IMR-90 (cell line): ENCODE results near the gene FGFRL1. TPM values are rescaled to one million over a fixed set of nuclear protein-coding genes. Genes with fewer than 3 reads are reported as not detected.

Experiments
- ATAC-seq: fragments of 200-7000 bp; cut with Tn5 transposase; 2 replicates; pipeline ENCODE4 v1.9.1; 2020; ENCODE audit warnings: low read depth, mild to moderate bottlenecking, moderate library complexity
- BruUV-seq: library from RNA; stranded (reverse); fragments of 400-500 nt; replicated peaks from 2 replicates; lab custom pipeline; 2021; lab: Mats Ljungman, UMichigan
- CTCF ChIA-PET: fragments of 300-600 bp; formaldehyde crosslinking; extraction: SDS; loops from one replicate; lab custom pipeline; 2021; ENCODE audit warnings: antibody characterized with exemption; lab: Yijun Ruan, JAX
- POLR2A ChIA-PET: fragments of 300-600 bp; sonication (Branson Sonifier 250); formaldehyde crosslinking; loops from one replicate; lab custom pipeline; 2022; ENCODE audit warnings: antibody characterized with exemption; ENCODE audit not compliant: unreplicated experiment; lab: Charles Lee
- DNase-seq: peaks from one replicate; pipeline ENCODE4 v3.0.0; 2013
- H2AFZ ChIP-seq: replicated peaks from 2 replicates; pipeline ENCODE3; 2013; ENCODE audit warnings: low read length, mild to moderate bottlenecking; ENCODE audit not compliant: poor library complexity
- H2AK5ac ChIP-seq: 2 replicates; pipeline ENCODE4 v1.6.1; 2013; ENCODE audit warnings: low read depth, low read length, inconsistent platforms
- H2AK9ac ChIP-seq: replicated peaks from 2 replicates; pipeline ENCODE3; 2013; ENCODE audit warnings: mild to moderate bottlenecking, low read depth, low read length, moderate library complexity; ENCODE audit not compliant: poor library complexity
- H2BK120ac ChIP-seq: 2 replicates; pipeline ENCODE4 v1.6.1; 2013; ENCODE audit warnings: low read depth, low read length, inconsistent platforms
- H2BK15ac ChIP-seq: 3 replicates; pipeline ENCODE4 v1.6.1; 2013; ENCODE audit warnings: low read depth, low read length, inconsistent platforms
- H2BK20ac ChIP-seq: 2 replicates; pipeline ENCODE4 v1.6.1; 2013; ENCODE audit warnings: low read depth, mild to moderate bottlenecking, inconsistent platforms, low read length, moderate library complexity
- H2BK5ac ChIP-seq: 2 replicates; pipeline ENCODE4 v1.6.1; 2013; ENCODE audit warnings: mild to moderate bottlenecking, low read depth, low read length, inconsistent platforms; ENCODE audit not compliant: poor library complexity, severe bottlenecking
- H3K14ac ChIP-seq: replicated peaks from 2 replicates; pipeline ENCODE4 v1.6.1; 2013; ENCODE audit warnings: low read depth, low read length, inconsistent platforms
- H3K18ac ChIP-seq: 2 replicates; pipeline ENCODE4 v1.6.1; 2013; ENCODE audit warnings: low read depth, low read length, control low read depth
- H3K23ac ChIP-seq: 2 replicates; pipeline ENCODE4 v1.6.1; 2013; ENCODE audit warnings: low read depth, low read length, inconsistent platforms
- H3K27ac ChIP-seq: 2 replicates; pipeline ENCODE4 v1.5.1; 2013; ENCODE audit warnings: mild to moderate bottlenecking, control low read depth, low read length; ENCODE audit not compliant: insufficient read depth
- H3K27me3 ChIP-seq: 2 replicates; pipeline ENCODE4 v1.6.1; 2013; ENCODE audit warnings: low read length; ENCODE audit not compliant: control insufficient read depth, insufficient read depth
- H3K36me3 ChIP-seq: 2 replicates; pipeline ENCODE4 v1.6.1; 2013; ENCODE audit warnings: low read length, mixed read lengths; ENCODE audit not compliant: control insufficient read depth, insufficient read depth
- H3K4ac ChIP-seq: 2 replicates; pipeline ENCODE4 v1.6.1; 2013; ENCODE audit warnings: low read depth, low read length, inconsistent platforms
- H3K4me1 ChIP-seq: 2 replicates; pipeline ENCODE4 v1.6.1; 2013; ENCODE audit warnings: low read length, mixed read lengths; ENCODE audit not compliant: control insufficient read depth, insufficient read depth
- H3K4me2 ChIP-seq: 2 replicates; pipeline ENCODE4 v1.6.1; 2013; ENCODE audit warnings: low read depth, mild to moderate bottlenecking, control low read depth, low read length, moderate library complexity
- H3K4me3 ChIP-seq: 2 replicates; pipeline ENCODE4 v1.5.1; 2013; ENCODE audit warnings: low read depth, mild to moderate bottlenecking, control low read depth, low read length, moderate library complexity; ENCODE audit not compliant: insufficient read depth
- H3K56ac ChIP-seq: 2 replicates; pipeline ENCODE4 v1.6.1; 2013; ENCODE audit warnings: low read length, inconsistent platforms; ENCODE audit not compliant: insufficient read depth; ENCODE audit errors: extremely low read depth
- H3K79me1 ChIP-seq, 2 experiments: 2 replicates each; pipeline ENCODE4 v1.6.1; 2013; ENCODE audit warnings: low read length in 2 of 2, inconsistent platforms in 1 of 2, low read depth in 1 of 2
- H3K9ac ChIP-seq: 2 replicates; pipeline ENCODE4 v1.6.1; 2013; ENCODE audit warnings: low read depth, low read length, control low read depth
- H3K9me1 ChIP-seq: 2 replicates; pipeline ENCODE4 v1.6.1; 2013; ENCODE audit warnings: low read length, inconsistent platforms; ENCODE audit not compliant: insufficient read depth
- H3K9me3 ChIP-seq: 2 replicates; pipeline ENCODE4 v1.6.1; 2013; ENCODE audit warnings: low read length; ENCODE audit not compliant: control insufficient read depth, insufficient read depth
- H4K20me1 ChIP-seq: 2 replicates; pipeline ENCODE4 v1.6.1; 2013; ENCODE audit warnings: low read length, inconsistent platforms; ENCODE audit not compliant: insufficient read depth
- H4K5ac ChIP-seq: 2 replicates; pipeline ENCODE4 v1.6.1; 2013; ENCODE audit warnings: mild to moderate bottlenecking, low read depth, low read length, control low read depth
- H4K8ac ChIP-seq, 2 experiments: 2 replicates each; pipeline ENCODE4 v1.6.1; 2013; ENCODE audit warnings: low read depth in 2 of 2, low read length in 2 of 2, control low read depth in 1 of 2, inconsistent platforms in 1 of 2
- H4K91ac ChIP-seq: 2 replicates; pipeline ENCODE4 v1.6.1; 2013; ENCODE audit warnings: low read depth, low read length, inconsistent platforms; ENCODE audit not compliant: insufficient read depth
- CHD1 ChIP-seq: IDR thresholded peaks from 2 replicates; pipeline ENCODE4 v1.6.1; 2012; ENCODE audit warnings: low read depth, low read length, improper control_type of control experiment
- MAZ ChIP-seq: IDR thresholded peaks from 2 replicates; pipeline ENCODE4 v1.6.1; 2012; ENCODE audit warnings: low read depth, mild to moderate bottlenecking, low read length, improper control_type of control experiment, moderate library complexity, borderline replicate concordance
- MXI1 ChIP-seq: IDR thresholded peaks from 2 replicates; pipeline ENCODE4 v1.6.1; 2012; ENCODE audit warnings: low read depth, mild to moderate bottlenecking, low read length, moderate library complexity, borderline replicate concordance
- POLR2A ChIP-seq: IDR thresholded peaks from 2 replicates; pipeline ENCODE4 v1.6.1; 2012; ENCODE audit warnings: mild to moderate bottlenecking, low read depth, low read length
- RAD21 ChIP-seq: IDR thresholded peaks from 2 replicates; pipeline ENCODE4 v1.6.1; 2012; ENCODE audit warnings: low read length, improper control_type of control experiment
- WGBS, 2 experiments: methylation state at CpG; one replicate each; pipeline versions ENCODE4 v1.1.5 to v1.1.7; 2013; ENCODE audit warnings: missing lambda C conversion rate in 2 of 2; ENCODE audit not compliant: insufficient read length in 1 of 2; ENCODE audit errors: extremely low coverage in 2 of 2; 5-methylcytosine and 5-hydroxymethylcytosine counted together
- dilution Hi-C: fragments of 300-500 bp; cut with HindIII; formaldehyde crosslinking; loops from one replicate; pipeline ENCODE4 v1.14.3; 2018; ENCODE audit warnings: low sequenced_read_pairs; ENCODE audit not compliant: unreplicated experiment
- in situ Hi-C: fragments of 300-500 bp; cut with MboI; formaldehyde crosslinking; loops from 3 replicates; pipeline ENCODE4 v1.14.3; 2019; ENCODE audit warnings: low sequenced_read_pairs, inconsistent platforms, mixed read lengths
- intact Hi-C: fragments of 100-400 bp; cut with micrococcal nuclease; formaldehyde crosslinking; loops from 2 replicates; pipeline ENCODE4 v1.10.0; 2022
- polyA plus RNA-seq, 3 experiments: library from polyadenylated mRNA; depleted of rRNA; stranded (reverse); fragments of >200 nt; gene quantifications; 2 replicates each; pipeline ENCODE4 v1.2.3, GENCODE V29; 2012; ENCODE audit warnings: low replicate concordance in 1 of 3
- total RNA-seq: library from RNA; depleted of rRNA; stranded (reverse); fragments of >200 nt; gene quantifications from 2 replicates; pipeline ENCODE4 v1.2.3, GENCODE V29; 2012
- TF ChIP-seq, protein P1 (sequence below): fragments of 150-350 bp; IDR thresholded peaks from 2 replicates; pipeline ENCODE4 v1.6.1; 2017; ENCODE audit warnings: mild to moderate bottlenecking, antibody characterized with exemption, low read length, low read depth
- TF ChIP-seq, protein P2 (sequence below): conservative IDR thresholded peaks from 2 replicates; pipeline ENCODE4 v1.5.1; 2012; ENCODE audit warnings: mild to moderate bottlenecking, low read depth, low read length, improper control_type of control experiment
- TF ChIP-seq, protein P3 (sequence below): fragments of 150-350 bp; IDR thresholded peaks from 2 replicates; pipeline ENCODE4 v1.6.1; 2016; ENCODE audit warnings: low read depth, mild to moderate bottlenecking, low read length, moderate library complexity, borderline replicate concordance

The FGFRL1 gene
- total and polyA plus RNA-seq, 2 of the 4 experiments (the other 2 are of a cell fraction) = 49.3 to 78.8 TPM

DNA sequence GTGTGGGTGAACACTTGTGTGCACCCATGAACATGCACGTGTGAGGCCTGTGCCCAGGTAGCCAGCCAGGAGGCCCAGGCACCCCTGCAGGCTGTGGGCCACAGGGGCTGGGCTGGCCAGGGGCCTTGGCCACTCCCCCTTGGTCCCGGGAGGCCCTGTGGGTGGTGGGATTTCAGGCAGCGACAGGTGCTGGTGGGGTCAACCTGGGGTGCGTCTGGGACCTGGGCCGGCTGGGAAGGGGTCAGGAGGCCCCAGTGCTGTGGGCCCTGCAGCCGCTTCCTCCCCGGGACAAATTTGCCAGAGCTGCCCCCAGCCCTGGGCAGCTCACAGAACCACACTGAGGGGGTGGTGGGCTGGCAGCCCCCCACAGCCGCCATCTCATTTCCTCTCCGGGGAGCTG is 7.9 kb downstream of the FGFRL1 start (continued):
- no peak for TF ChIP-seq MAZ
- TF ChIP-seq, protein P1, sequence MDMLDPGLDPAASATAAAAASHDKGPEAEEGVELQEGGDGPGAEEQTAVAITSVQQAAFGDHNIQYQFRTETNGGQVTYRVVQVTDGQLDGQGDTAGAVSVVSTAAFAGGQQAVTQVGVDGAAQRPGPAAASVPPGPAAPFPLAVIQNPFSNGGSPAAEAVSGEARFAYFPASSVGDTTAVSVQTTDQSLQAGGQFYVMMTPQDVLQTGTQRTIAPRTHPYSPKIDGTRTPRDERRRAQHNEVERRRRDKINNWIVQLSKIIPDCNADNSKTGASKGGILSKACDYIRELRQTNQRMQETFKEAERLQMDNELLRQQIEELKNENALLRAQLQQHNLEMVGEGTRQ = no peak
- TF ChIP-seq MXI1 = no peak
- no peak for TF ChIP-seq RAD21

DNA sequence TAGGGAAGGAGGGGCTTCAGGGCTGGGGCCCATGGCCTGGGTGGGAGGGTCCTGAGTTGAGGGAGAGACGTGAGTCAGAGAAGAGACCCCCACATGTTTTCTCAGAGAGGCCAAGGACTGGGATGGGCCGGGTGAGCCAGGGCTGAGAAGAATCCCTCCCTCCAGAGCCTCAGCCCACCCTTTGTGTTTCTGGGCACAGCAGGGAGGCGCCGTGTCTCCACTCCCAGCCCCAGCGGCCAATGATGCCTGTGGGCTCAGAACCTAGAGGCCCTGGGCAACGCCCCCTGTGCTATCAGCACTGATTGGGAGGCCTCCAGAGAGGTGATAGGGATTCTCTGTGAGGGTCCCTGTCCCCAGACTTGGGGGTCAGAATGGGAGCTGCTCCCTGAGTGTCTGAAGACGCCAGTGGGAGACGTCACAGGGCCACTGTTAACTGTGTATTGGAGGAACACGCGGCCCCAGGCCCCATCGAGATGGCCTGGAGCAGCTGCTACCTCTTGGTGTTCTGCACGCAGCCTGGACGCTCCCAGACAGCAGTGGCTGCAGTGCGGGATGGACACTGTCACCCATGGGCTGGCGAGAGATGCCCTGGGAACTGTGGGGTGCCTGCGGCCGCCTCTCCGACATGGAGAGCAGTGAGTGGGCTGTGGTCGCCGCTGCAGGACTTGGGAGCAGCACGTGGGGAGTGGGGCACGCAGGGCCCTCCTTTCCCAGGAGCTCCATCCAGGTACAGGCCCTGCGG is 8.5 kb downstream of the FGFRL1 start:
- CTCF ChIA-PET = no interaction called here
- no peak overlapping the region for H2AK9ac ChIP-seq
- WGBS, 2 experiments = 67% methylated on average over 3 of the region's 23 CpGs; no CpG with 5 or more reads in 1 of the 2 experiments
- intact Hi-C loops (no loop called here), dilution Hi-C loops (no loop called here), in situ Hi-C loops (no loop called here)
- H4K91ac ChIP-seq = no peak overlapping the region
- no peak overlapping the region for H3K18ac ChIP-seq
- peaks cover 20% of the 10 kb centered on the region for H4K20me1 ChIP-seq
- H3K4ac ChIP-seq = no peak overlapping the region
- TF ChIP-seq MXI1 = no peak
- TF ChIP-seq POLR2A = no peak
- no peak for TF ChIP-seq CHD1
- TF ChIP-seq, protein P2, sequence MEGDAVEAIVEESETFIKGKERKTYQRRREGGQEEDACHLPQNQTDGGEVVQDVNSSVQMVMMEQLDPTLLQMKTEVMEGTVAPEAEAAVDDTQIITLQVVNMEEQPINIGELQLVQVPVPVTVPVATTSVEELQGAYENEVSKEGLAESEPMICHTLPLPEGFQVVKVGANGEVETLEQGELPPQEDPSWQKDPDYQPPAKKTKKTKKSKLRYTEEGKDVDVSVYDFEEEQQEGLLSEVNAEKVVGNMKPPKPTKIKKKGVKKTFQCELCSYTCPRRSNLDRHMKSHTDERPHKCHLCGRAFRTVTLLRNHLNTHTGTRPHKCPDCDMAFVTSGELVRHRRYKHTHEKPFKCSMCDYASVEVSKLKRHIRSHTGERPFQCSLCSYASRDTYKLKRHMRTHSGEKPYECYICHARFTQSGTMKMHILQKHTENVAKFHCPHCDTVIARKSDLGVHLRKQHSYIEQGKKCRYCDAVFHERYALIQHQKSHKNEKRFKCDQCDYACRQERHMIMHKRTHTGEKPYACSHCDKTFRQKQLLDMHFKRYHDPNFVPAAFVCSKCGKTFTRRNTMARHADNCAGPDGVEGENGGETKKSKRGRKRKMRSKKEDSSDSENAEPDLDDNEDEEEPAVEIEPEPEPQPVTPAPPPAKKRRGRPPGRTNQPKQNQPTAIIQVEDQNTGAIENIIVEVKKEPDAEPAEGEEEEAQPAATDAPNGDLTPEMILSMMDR = no peak
- TF ChIP-seq, protein P3, sequence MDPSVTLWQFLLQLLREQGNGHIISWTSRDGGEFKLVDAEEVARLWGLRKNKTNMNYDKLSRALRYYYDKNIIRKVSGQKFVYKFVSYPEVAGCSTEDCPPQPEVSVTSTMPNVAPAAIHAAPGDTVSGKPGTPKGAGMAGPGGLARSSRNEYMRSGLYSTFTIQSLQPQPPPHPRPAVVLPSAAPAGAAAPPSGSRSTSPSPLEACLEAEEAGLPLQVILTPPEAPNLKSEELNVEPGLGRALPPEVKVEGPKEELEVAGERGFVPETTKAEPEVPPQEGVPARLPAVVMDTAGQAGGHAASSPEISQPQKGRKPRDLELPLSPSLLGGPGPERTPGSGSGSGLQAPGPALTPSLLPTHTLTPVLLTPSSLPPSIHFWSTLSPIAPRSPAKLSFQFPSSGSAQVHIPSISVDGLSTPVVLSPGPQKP = no peak
- H3K56ac ChIP-seq = no peak overlapping the region
- no peak overlapping the region for H3K23ac ChIP-seq
- H2BK20ac ChIP-seq = no peak overlapping the region
- no peak overlapping the region for H4K8ac ChIP-seq
- peaks cover 0 to 4% of the 10 kb centered on the region in 2 experiments; a peak in 1 of 4 replicates for H3K79me1 ChIP-seq
- no peaks in the 10 kb centered on the region for H3K9me3 ChIP-seq
- H3K4me1 ChIP-seq = no peaks in the 10 kb centered on the region; the same call in 1 of the 2 replicates
- H2AFZ ChIP-seq = no peak overlapping the region
- no peaks in the 10 kb centered on the region for H3K9me1 ChIP-seq
- POLR2A ChIA-PET = no interaction called here
- H4K5ac ChIP-seq = no peak overlapping the region
- DNase-seq (no peak), ATAC-seq (no peak)
- H3K27me3 ChIP-seq = no peaks in the 10 kb centered on the region
- no peak overlapping the region for H3K9ac ChIP-seq
- H2BK15ac ChIP-seq = no peak overlapping the region
- peaks cover 11% of the 10 kb centered on the region; the same call in 1 of the 2 replicates for H3K36me3 ChIP-seq
- no peak overlapping the region for H3K27ac ChIP-seq
- no peak overlapping the region for H3K4me3 ChIP-seq
- BruUV-seq = no TSS peak
- no peak overlapping the region for H3K14ac ChIP-seq
- H2BK5ac ChIP-seq = no peak overlapping the region
- no peak overlapping the region for H2BK120ac ChIP-seq
- H3K4me2 ChIP-seq = no peak overlapping the region
- no peak overlapping the region for H2AK5ac ChIP-seq
